Transverse colon (tissue), 4 donors: ENCODE measurements around the gene TTC28.

Experiments
- EP300 ChIP-seq: sonication (generic); formaldehyde crosslinking; IDR thresholded peaks from one replicate; pipeline ENCODE4 v1.6.1; 2017; ENCODE audit warnings: antibody characterized with exemption, low read depth
- POLR2A ChIP-seq: fragments of 450-650 bp; IDR thresholded peaks from one replicate; pipeline ENCODE4 v1.6.1; 2016; ENCODE audit warnings: antibody characterized with exemption, mild to moderate bottlenecking, moderate library complexity
- POLR2AphosphoS5 ChIP-seq, 3 donors: sonication (generic); formaldehyde crosslinking; IDR thresholded peaks; one replicate each; pipeline ENCODE4 v1.6.1; 2016; ENCODE audit warnings: antibody characterized with exemption in 3 of 3
- TF ChIP-seq, protein P1 (sequence below), 5 experiments: fragments of 200-600 bp in 3 of 5; fragments of 450-650 bp in 2 of 5; sonication (generic) in 3 of 5; IDR thresholded peaks; 1 replicate in 2 of 5; 2 replicates in 3 of 5; pipeline ENCODE4 v1.5.1; 2016 to 2017; ENCODE audit warnings: antibody characterized with exemption in 5 of 5, inconsistent platforms in 3 of 5, mild to moderate bottlenecking in 2 of 5, moderate library complexity in 1 of 5

DNA sequence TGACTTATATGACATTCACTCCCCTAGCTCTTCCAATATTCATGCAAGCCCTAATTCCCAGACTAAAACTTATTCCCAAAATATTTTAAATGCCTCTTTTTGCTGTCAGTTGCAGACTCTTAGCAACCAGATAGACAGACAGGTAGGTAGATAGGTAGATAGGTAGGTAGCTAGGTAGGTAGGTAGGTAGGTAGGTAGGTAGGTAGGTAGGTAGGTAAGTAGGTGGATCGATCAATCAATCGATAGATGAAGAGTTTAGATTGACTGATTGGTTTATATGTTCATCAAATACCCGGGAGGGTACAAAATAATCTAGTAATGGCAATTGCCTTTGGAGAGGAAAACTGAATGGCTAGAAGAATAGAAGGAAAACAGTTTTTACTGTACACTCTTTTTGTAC, 86.3 kb downstream of the TTC28 start:
- TF ChIP-seq, protein P1, sequence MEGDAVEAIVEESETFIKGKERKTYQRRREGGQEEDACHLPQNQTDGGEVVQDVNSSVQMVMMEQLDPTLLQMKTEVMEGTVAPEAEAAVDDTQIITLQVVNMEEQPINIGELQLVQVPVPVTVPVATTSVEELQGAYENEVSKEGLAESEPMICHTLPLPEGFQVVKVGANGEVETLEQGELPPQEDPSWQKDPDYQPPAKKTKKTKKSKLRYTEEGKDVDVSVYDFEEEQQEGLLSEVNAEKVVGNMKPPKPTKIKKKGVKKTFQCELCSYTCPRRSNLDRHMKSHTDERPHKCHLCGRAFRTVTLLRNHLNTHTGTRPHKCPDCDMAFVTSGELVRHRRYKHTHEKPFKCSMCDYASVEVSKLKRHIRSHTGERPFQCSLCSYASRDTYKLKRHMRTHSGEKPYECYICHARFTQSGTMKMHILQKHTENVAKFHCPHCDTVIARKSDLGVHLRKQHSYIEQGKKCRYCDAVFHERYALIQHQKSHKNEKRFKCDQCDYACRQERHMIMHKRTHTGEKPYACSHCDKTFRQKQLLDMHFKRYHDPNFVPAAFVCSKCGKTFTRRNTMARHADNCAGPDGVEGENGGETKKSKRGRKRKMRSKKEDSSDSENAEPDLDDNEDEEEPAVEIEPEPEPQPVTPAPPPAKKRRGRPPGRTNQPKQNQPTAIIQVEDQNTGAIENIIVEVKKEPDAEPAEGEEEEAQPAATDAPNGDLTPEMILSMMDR (IDR thresholded peaks at IDR 0.05) = no peak
- TF ChIP-seq POLR2A (no peak), EP300 (no peak), POLR2AphosphoS5 (IDR thresholded peaks at IDR 0.05) (no peak)
